Epithelial cell of esophagus (primary cell): Measurements from ENCODE around the gene RPTOR.
A peak's percentile ranks its signal among the peaks of the same experiment; 100 is the strongest.

Experiments
- DNase-seq: peaks from one replicate; pipeline ENCODE4 v3.0.0; 2010; ENCODE audit warnings: low read depth
- H3K4me3 ChIP-seq: 2 replicates; pipeline ENCODE4 v1.5.1; 2011; ENCODE audit warnings: mild to moderate bottlenecking, low read length, control low read depth
- CTCF ChIP-seq: IDR thresholded peaks from 2 replicates; pipeline ENCODE4 v1.5.1; 2011; ENCODE audit warnings: low read depth, mild to moderate bottlenecking, low read length, control low read depth, inconsistent platforms; ENCODE audit not compliant: insufficient read depth; ENCODE audit errors: missing control alignments

RPTOR gene

GRCh38 chr17:80942423-80943345 lies 398.0 kb downstream of the RPTOR start:
- no peak overlapping the region for H3K4me3 ChIP-seq
- TF ChIP-seq CTCF = peak; percentile 29
- DNase-seq = peak; percentile 51

- TF ChIP-seq CTCF = no peak
- no peak for DNase-seq
- H3K4me3 ChIP-seq = no peak overlapping the region
Observed at GRCh38 chr17:80943346-80944145, 398.9 kb downstream of the RPTOR start.

- no peak for TF ChIP-seq CTCF
Observed at GRCh38 chr17:80944326-80944725, 399.7 kb downstream of the RPTOR start.

GRCh38 chr17:80945736-80946135 lies 401.1 kb downstream of the RPTOR start:
- no peak overlapping the region for H3K4me3 ChIP-seq
- no peak for TF ChIP-seq CTCF
- DNase-seq = no peak

More at GRCh38 chr17:80944326-80944725, 399.7 kb downstream of the RPTOR start:
- no peak for DNase-seq
- no peak overlapping the region for H3K4me3 ChIP-seq

GRCh38 chr17:80946449-80946848 lies 401.8 kb downstream of the RPTOR start:
- no peak for TF ChIP-seq CTCF
- no peak for DNase-seq
- no peak overlapping the region for H3K4me3 ChIP-seq

GRCh38 chr17:80947200-80947940 lies 402.7 kb downstream of the RPTOR start:
- TF ChIP-seq CTCF = no peak

More at GRCh38 chr17:80947200-80947940, 402.7 kb downstream of the RPTOR start:
- DNase-seq = no peak
- no peak overlapping the region for H3K4me3 ChIP-seq
